T1000 (cell line): ENCODE results near the gene EEF1AKMT3.
A peak's percentile ranks its signal among the peaks of the same experiment; 100 is the strongest.

Experiments
- DNase-seq: peaks from one replicate; lab custom pipeline; 2025; ENCODE audit warnings: mixed read lengths; lab: John Stamatoyannopoulos, UW

EEF1AKMT3 gene

GRCh38 chr12:57783466-57783801 lies 11.0 kb downstream of the EEF1AKMT3 start:
- no peak for DNase-seq

GRCh38 chr12:57783861-57784260 lies 11.4 kb downstream of the EEF1AKMT3 start:
- no peak for DNase-seq

GRCh38 chr12:57793920-57794319 lies 21.5 kb downstream of the EEF1AKMT3 start:
- no peak for DNase-seq

- no peak for DNase-seq
Observed at GRCh38 chr12:57795354-57795753, 22.9 kb downstream of the EEF1AKMT3 start.

- DNase-seq = no peak
Observed at GRCh38 chr12:57796996-57797395, 24.6 kb downstream of the EEF1AKMT3 start.

GRCh38 chr12:57797933-57798332 lies 25.5 kb downstream of the EEF1AKMT3 start:
- no peak for DNase-seq

- DNase-seq = no peak
Observed at GRCh38 chr12:57800965-57801364, 28.6 kb downstream of the EEF1AKMT3 start.

GRCh38 chr12:57802607-57803006 lies 30.2 kb downstream of the EEF1AKMT3 start:
- no peak for DNase-seq

- DNase-seq = no peak
Observed at GRCh38 chr12:57803319-57803893, 31.0 kb downstream of the EEF1AKMT3 start.

GRCh38 chr12:57806677-57807076 lies 34.3 kb downstream of the EEF1AKMT3 start:
- DNase-seq = no peak

- no peak for DNase-seq
Observed at GRCh38 chr12:57807285-57807684, 34.9 kb downstream of the EEF1AKMT3 start.

- no peak for DNase-seq
Observed at GRCh38 chr12:57808351-57808750, 35.9 kb downstream of the EEF1AKMT3 start.

- no peak for DNase-seq
Observed at GRCh38 chr12:57809425-57809824, 37.0 kb downstream of the EEF1AKMT3 start.

GRCh38 chr12:57810450-57810849 lies 38.0 kb downstream of the EEF1AKMT3 start:
- peak; percentile 93 for DNase-seq

- no peak for DNase-seq
Observed at GRCh38 chr12:57811028-57811755, 38.8 kb downstream of the EEF1AKMT3 start.

GRCh38 chr12:57813111-57813970 lies 40.9 kb downstream of the EEF1AKMT3 start:
- DNase-seq = no peak

- DNase-seq = no peak
Observed at GRCh38 chr12:57813971-57814772, 41.8 kb downstream of the EEF1AKMT3 start.

- DNase-seq = no peak
Observed at GRCh38 chr12:57815177-57816000, 43.0 kb downstream of the EEF1AKMT3 start.

- no peak for DNase-seq
Observed at GRCh38 chr12:57816001-57816854, 43.8 kb downstream of the EEF1AKMT3 start.

- DNase-seq = no peak
Observed at GRCh38 chr12:57816855-57817151, 44.4 kb downstream of the EEF1AKMT3 start.
